Right ventricle myocardium superior (tissue), 1 donor: ENCODE results near the gene KCNT1. TPM values are rescaled to one million over a fixed set of nuclear protein-coding genes. Genes with fewer than 3 reads are reported as not detected.

Experiments
- ATAC-seq: fragments of 200-7000 bp; cut with Tn5 transposase; one replicate; pipeline ENCODE4 v1.9.1; 2020; ENCODE audit warnings: mild to moderate bottlenecking; ENCODE audit not compliant: poor library complexity
- DNase-seq: peaks from one replicate; pipeline ENCODE4 v3.0.0-alpha.2; 2020
- intact Hi-C: fragments of 100-400 bp; cut with DNase I; formaldehyde crosslinking; loops from one replicate; pipeline ENCODE4 v1.11.2; 2022
- total RNA-seq: library from RNA; stranded (reverse); fragmentation: NEBNext Ultra II Directional; extraction: Animal tissue kit (Norgen Biotek cat#: 25700); gene quantifications from one replicate; pipeline ENCODE4 v1.2.1, GENCODE V29; 2021
- donor health status: DM: no; HTN: yes; CAD: no; lungs with severe emphysema.

The KCNT1 gene
- total RNA-seq, 1 donor from 2014 or later: 3.9 TPM

GRCh38 chr9:135695036-135695435 lies 6.9 kb upstream of the KCNT1 start:
- no peak for DNase-seq
- intact Hi-C loops: no loop called here
- ATAC-seq: no peak

- DNase-seq (no peak), ATAC-seq (no peak)
- intact Hi-C loops: no loop called here
Observed at GRCh38 chr9:135695642-135696041, 6.3 kb upstream of the KCNT1 start.

- intact Hi-C loops: no loop called here
- no peak for ATAC-seq
- no peak for DNase-seq
Observed at GRCh38 chr9:135696446-135696845, 5.5 kb upstream of the KCNT1 start.

- no peak for DNase-seq
- intact Hi-C loops: no loop called here
- ATAC-seq: no peak
Observed at GRCh38 chr9:135697226-135697625, 4.8 kb upstream of the KCNT1 start.

- DNase-seq: no peak
- ATAC-seq: no peak
- intact Hi-C loops: no loop called here
Observed at GRCh38 chr9:135698236-135698635, 3.7 kb upstream of the KCNT1 start.

- no peak for ATAC-seq
- no peak for DNase-seq
- intact Hi-C loops: no loop called here
Observed at GRCh38 chr9:135698767-135699166, 3.2 kb upstream of the KCNT1 start.

GRCh38 chr9:135699440-135699839 lies 2.5 kb upstream of the KCNT1 start, which contains the start of gene SOHLH1:
Gene SOHLH1, minus strand, starts transcription at chr9:135699481. Its CDS starts 14 bp downstream, at chr9:135699467.
- DNase-seq: no peak
- ATAC-seq: no peak
- intact Hi-C loops: no loop called here

- ATAC-seq: no peak
- intact Hi-C loops: no loop called here
Observed at GRCh38 chr9:135700525-135700924, 1.5 kb upstream of the KCNT1 start.

GRCh38 chr9:135701067-135701958 lies 672 bp upstream of the KCNT1 start:
- DNase-seq: no peak
- ATAC-seq: no peak
- intact Hi-C loops: no loop called here

More at GRCh38 chr9:135700525-135700924, 1.5 kb upstream of the KCNT1 start:
- DNase-seq: no peak

- intact Hi-C loops: no loop called here
- ATAC-seq (no peak), DNase-seq (no peak)
Observed at GRCh38 chr9:135703726-135704125, 1.7 kb downstream of the KCNT1 start.

- peak; percentile 4 for ATAC-seq
- no peak for DNase-seq
- intact Hi-C loops: no loop called here
Observed at GRCh38 chr9:135704483-135704882, 2.5 kb downstream of the KCNT1 start.

- intact Hi-C loops: no loop called here
- DNase-seq: no peak
- peak; percentile 58 for ATAC-seq
Observed at GRCh38 chr9:135705376-135705775, 3.4 kb downstream of the KCNT1 start.

- DNase-seq (no peak), ATAC-seq (no peak)
- intact Hi-C loops: no loop called here
Observed at GRCh38 chr9:135706288-135706687, 4.3 kb downstream of the KCNT1 start.

GRCh38 chr9:135707252-135708138 lies 5.5 kb downstream of the KCNT1 start:
- DNase-seq (no peak), ATAC-seq (no peak)
- intact Hi-C loops: no loop called here

- no peak for DNase-seq
- intact Hi-C loops: no loop called here
- no peak for ATAC-seq
Observed at GRCh38 chr9:135708164-135708563, 6.2 kb downstream of the KCNT1 start.

GRCh38 chr9:135711391-135711790 lies 9.4 kb downstream of the KCNT1 start:
- ATAC-seq (no peak), DNase-seq (no peak)
- intact Hi-C loops: no loop called here

GRCh38 chr9:135711881-135712280 lies 9.9 kb downstream of the KCNT1 start:
- no peak for DNase-seq

GRCh38 chr9:135712613-135713295 lies 10.8 kb downstream of the KCNT1 start:
- ATAC-seq: no peak
- intact Hi-C loops: no loop called here
- DNase-seq: no peak

More at GRCh38 chr9:135711881-135712280, 9.9 kb downstream of the KCNT1 start:
- intact Hi-C loops: no loop called here
- ATAC-seq: no peak
